ENCODE data around the gene NKD1.

The NKD1 gene

DNA sequence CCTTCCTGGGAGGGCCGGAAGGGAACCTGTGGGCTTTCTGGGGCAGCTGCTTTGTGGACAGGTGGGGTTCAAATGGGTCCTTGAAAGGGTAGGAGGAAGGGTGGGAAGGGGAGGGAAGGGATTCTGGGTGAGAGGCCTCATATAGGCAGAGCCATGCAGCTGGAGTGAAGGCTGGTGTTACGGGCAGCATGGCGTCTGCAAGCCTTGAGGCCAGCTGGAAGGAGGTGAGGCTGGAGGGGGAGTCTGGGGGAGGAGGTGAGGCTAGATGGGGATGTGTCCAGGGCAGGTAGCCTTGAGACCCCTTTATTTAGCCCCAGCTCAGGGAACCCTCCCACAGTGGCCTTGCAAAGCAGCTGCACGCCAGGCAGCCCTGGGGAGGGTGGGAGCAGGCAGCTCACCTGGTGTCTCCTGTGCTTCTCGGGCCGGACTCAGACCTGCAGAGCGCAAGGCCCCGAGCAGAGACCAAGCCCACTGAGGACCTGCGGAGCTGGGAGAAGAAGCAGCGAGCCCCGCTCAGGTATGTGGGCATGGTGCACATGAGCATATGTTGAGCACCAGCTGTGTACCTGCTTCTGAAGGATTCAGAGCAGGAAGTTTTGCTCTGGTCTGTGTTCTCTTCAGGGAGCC is 82.3 kb downstream of the NKD1 start:
- no peak for DNase-seq (ENCODE audit: low read depth)

DNA sequence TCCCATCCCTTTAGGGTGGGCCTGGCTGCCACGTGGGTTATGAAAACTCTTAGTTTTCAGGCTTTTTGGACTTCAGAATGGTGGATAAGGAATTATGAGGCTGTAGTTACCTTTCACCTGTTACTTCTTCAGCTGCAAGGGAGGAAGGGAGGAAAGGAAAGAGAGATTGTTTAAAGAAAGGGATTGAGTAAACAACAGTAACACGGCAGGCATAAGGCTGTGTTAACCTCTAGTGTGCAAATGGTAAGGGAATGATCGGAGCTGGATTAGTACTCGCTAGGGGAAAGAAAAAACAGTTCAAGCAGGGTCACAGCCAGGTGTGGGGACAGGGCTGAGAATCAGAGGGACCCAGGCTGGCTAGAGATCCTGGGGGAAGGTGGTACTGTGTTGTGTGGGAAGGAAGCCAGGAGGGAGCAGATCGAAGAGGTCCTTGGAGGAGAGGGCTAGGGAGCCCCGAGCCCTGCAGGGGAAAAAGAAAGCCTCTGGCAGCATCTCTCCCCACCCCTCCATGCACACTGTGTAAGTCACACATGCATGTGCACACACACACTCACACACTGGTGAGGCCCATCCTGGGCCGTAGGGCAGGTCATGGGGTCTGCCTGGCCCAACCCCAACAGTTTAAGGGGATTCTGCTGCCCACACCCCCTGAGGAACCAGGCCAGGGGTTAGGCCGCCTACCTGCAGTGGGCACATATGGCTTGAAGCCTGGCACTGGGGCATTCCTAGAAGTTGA is 83.2 kb downstream of the NKD1 start:
- no peak for DNase-seq (ENCODE audit: low read depth)

DNA sequence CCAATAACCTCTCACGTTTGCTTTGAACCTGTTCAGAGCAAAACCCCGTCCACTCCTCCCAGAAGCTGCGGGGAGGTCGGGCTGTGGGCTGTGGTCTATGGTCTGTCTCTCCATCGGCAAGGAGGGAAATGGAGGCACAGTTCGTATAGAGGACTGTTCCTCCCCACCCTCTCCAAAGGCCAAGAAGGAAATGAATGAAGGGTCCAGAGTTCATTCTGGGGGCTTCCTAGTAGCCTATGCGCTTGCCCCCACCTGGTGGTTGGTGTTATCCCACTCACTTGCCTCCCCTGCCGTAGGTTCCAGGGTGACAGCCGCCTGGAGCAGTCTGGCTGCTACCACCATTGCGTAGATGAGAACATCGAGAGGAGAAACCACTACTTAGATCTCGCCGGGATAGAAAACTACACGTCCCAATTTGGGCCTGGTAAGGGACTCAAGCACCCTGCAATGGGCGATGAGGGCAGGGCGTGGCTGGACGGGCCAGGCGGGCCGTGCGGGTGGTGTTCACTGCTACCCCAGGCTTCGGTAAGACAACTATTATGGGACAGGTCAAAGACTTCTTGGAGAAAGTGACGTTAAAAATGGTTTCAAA is 83.9 kb downstream of the NKD1 start:
- DNase-seq (ENCODE audit: low read depth) = no peak

DNA sequence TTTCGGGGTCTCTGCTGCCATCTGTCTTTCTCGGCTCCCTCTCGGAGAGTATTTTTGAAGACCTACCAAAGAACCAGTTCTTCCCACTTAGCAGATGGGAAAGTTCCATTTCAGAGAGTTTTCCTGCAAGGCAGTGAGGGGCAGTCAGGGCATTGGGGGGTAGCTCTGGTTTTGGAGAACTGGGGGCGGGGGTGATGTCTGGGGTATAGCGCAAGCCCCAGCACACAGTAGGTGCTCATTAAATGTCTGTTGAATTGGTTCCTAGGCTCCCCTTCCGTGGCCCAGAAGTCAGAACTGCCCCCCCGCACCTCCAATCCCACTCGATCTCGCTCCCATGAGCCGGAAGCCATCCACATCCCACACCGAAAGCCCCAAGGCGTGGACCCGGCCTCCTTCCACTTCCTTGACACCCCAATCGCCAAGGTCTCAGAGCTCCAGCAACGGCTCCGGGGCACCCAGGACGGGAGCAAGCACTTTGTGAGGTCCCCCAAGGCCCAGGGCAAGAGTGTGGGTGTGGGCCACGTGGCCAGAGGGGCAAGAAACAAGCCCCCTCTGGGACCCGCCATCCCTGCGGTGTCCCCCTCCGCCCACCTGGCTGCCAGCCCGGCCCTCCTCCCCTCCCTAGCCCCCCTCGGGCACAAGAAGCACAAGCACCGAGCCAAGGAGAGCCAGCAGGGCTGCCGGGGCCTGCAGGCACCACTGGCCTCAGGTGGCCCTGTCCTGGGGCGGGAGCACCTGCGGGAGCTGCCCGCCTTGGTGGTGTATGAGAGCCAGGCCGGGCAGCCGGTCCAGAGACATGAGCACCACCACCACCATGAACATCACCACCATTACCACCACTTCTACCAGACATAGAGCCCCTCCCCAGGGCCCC is 85.0 kb downstream of the NKD1 start:
- DNase-seq (ENCODE audit: low read depth) = no peak

DNA sequence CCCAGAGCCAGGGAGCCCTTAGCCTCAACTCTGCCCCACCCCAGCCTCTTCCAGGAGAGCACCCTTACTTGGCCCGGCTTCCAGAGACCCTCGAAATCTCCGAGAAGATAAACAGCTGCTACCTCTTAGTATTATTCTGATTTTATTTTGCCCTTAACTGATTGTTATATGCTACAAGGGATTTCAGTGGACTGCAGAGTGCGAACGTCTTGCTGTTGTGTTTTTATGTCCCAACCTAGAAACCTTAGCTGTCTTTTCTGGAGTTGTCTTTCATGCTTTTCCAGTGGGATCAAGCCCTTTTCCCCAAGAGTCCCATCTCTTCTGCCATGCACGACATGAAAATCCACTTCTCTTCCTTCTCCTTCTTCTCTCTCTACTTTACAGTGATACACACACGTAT is 85.9 kb downstream of the NKD1 start:
- no peak for DNase-seq (ENCODE audit: low read depth)

DNA sequence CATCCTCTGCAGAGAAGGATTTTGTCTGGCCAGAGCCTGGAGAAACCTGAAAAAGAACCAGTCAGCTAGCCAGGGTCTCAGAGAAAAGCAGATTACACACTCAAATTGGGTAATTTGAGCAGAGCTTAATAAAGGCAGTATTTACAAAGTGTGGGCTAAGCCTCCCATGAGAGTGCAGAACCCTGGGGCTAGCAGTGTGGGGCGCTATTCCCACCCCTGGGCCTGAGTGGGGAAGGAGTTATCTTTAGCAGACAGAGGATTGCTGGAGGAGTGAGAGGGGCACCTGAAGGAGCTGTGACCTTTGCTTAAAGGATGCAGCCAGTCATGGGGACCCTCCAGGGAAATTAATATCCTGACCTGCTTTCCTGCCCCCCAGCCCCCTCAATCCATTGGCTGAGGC is 86.8 kb downstream of the NKD1 start:
- DNase-seq (ENCODE audit: low read depth) = no peak

DNA sequence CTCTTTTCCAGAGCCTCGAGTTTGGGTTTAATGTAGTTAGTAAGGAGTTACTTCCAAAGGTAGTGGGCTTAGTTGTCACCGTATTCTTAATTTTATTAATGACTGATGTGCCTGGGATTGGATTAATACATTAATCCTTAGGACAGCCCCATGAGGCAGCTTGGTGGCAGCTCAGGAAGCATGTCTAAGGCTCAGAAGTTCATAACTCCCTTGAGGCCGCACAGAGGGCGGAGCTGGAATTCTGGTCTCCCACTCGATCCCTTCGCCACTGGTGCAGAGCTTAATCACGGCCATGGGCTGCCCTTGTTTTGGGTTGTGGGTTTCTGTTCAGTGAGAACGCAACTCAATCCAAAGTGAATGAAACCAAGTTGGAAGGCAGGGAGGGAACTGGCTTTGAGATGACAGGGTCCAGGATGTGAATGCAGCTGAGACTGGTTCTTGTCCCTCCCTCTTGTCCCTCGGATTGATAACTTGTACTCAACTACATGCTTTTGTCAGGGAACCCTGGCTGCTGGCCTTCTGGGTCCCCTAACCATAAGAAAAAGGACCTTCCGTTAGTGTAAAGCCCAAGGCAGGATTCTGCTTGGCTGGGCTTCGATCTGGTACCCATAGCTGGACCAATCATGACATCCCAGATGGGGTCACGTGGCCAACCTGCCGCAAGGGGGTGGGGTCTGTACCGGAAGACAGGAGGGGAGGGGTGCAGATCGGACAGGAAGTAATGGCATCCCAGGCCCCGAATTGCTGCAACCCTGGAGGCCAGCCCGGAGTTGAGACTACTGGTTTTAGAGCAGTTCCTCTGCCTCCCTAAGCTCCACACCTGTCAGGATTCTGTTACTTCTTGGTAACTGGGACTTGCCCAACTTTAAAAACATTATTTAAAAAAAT is 87.6 kb downstream of the NKD1 start:
- DNase-seq (ENCODE audit: low read depth) = no peak

DNA sequence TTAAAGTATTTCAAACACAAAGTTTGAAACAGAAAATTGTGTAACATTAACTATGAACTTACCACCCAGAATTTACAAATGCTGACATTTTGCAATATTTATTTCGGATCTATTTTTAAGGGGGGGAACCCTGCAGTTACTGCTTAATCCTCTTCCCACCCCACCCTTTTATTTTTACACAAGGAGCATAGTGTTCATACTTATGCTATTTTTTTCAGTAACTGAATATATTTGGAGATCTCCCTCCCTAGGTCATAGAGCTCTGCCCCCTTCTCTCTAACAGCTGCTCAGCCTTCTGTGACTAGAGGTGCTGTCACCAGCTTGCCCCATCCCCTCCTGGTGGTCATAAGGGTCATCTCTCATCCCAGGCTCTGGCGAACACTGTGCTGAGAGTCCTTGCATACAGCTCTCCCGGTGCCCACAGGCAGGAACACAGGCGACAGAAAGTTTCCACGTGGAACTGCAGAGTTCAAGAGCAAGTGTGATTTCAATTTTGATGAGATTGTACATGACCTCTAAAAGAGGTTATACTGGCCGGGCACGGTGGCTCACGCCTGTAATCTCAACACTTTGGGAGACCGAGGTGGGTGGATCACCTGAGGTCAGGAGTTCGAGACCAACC is 88.7 kb downstream of the NKD1 start:
- no peak for DNase-seq (ENCODE audit: low read depth)

DNA sequence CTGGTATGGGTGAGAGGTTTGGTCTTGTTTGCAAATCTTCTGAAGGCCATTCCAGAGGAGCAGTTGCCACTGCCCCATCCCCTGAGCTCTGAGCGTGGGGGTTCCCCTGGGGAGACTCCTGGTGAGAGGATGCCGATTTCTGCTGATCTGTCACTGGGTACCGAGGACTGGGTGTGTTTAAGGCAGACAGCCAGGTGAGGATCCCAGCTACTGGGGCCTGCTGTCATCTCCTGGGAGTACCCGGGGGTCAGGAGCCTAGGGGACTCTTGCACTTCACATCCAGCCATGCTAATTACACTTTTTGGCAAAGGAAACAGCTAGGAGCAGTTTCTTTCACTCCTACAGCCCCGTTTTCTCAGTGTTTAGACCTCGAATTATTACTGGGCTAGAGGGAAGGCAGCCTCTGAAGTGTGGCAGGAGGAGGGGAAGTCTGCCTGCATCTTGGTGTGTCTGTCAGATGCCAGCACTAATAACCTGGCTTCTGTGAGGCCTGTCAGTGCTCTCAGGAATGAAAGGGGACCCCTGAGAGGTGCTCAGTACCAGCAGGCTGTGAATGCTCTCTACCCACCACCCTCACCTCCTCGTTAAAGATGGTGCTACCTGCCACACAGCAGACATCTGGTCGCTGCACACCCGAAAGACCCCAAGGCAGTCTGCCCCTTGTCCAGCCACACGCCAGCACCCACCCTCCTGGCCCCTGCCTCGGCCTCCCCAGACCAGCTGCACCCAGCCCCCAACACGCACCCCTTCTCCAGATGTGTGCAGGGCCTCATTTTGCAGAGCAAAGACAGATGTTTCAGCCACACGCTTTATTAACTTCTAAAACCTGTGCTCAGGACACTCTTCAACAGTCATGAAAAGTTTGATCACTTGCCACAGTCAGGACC is 89.8 kb downstream of the NKD1 start:
- no peak for DNase-seq (ENCODE audit: low read depth)

DNA sequence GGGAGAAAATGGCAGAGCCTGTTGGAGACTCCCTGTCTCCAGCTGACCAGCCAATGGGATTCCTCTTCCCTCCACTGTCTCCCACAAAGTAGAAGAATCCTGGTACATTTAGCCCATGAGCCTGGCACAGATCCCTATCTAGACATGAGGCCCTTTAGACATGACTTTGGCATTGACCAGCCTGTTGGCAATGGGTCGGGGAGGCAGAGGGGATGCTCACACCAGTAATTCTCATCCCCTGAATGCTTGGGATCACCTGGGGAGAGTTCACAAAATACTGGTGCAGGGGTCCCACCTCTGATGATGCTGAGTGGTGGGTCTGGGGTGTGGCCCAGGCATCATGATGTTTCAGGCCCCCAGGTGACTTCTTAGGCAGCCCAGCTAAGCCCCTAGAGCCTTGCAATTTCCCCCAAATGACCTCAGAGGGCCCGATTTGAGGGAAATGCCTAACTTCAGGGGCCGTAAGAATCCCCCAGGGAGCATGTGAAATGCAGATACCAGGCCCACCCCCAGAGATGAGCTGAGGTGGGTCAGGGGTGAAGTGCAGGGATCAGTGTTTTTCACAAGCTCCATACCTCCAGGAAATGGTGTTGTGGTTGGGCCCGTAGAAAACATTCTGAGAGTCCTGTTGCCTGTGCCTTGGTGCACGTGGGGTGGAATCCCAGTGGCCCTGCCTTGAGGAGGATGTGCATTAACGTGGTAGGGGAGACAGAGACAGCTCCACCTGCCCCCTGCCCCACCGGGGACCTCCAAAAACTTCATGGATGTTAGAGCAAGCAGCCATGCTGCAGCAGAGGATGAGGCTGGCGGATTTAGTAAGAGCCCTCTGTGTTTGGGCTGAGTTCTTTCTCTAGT is 90.8 kb downstream of the NKD1 start:
- no peak for DNase-seq (ENCODE audit: low read depth)

DNA sequence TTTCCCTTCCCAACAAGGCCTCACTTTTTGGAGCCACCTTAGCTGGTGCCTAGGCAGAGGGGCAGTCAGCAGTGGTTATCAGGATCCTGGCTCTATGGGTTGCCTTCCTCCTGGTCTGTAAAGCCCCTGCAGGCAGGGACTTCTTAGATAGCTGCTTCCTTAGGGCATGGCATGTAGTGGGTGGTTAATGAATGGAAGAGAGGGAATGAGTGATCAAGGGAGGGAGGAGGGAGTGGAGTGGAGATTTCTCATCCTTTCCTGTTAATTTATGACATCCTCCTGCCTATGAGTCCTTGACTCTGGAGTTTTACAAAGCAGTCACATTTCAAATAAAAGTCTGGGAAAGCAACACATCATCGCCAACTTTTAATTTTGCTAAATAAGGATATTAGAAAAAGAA is 92.2 kb downstream of the NKD1 start:
- no peak for DNase-seq (ENCODE audit: low read depth)

DNA sequence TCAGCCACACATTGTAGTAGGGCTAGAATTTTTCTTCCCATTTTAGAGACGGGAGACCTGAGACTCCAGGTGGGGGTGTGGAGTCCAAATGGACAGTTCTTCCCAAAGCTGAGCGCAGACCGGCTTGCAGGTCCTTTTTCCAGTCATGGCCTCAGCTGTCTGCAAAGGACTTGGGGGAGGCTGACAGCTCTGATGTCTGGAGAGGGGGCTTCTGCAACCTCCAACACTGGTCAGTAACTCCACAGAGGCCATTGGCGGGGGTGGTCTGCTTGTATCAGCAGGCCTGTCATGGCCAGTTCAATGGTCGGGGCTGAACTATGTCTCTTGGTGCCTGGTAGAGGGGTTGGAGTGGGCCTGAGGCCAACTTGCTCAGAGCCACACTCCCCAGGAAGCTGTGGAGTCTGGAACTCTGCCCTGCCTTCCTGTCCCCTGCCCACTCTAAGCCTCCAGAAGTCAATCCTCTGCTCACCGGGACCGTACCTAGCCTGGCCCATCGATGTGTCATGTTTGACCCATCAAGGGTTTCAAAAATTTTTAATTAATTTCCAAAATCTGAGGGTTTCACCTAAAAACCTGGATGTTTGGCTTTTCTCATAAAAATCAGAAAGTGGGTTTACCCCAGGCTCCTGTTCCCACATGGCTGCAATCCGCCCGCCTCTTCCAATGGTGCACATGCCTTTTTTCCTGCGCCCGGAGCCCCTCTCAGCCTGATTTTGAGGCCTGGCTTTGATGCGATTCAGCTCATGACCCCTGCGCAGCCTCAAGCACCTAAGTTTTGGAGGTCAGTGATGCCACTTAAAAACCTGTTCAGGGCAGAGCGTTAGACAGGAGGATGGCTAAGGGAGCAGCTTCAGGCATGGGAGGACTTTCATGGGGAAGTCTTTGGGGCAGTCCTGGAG is 93.0 kb downstream of the NKD1 start:
- no peak for DNase-seq (ENCODE audit: low read depth)

DNA sequence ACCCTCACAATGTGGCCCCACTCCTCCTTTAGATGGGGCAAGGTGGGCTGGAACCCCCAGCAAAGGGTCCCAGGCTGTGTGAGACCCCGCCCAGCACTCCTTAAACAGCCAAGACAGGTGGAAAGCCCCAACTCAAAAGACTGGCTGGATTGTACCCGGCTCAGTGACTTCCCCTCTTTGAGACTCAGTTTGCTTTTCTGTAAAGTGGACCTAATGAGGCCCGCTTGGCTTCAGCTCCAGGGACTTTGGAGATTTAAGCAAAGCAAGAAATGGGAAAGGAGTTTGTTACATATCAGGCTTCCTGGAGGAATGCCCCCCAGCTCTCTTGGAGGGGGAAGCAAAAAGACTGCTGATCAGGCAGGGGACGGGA is 93.6 kb downstream of the NKD1 start:
- DNase-seq (ENCODE audit: low read depth) = no peak

DNA sequence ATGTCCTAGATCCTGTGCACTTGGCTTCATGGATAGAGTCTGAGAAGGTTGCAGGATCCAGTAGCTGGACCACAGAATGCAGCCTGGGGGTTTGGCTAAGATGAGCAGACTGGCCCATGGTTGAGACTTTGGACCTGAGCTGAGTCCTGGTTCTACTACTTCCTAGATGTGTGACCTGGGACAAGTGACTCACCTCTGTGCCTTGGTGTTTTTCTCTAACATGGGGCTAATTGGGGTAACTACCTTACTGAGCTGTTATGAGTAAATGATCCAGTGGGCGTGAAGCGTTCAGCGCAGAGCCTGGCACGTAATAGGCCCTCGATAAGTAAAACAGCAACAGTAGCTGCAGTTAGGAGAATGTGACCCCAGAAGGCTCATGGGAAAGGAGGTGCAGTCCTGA is 94.2 kb downstream of the NKD1 start:
- no peak for DNase-seq (ENCODE audit: low read depth)

DNA sequence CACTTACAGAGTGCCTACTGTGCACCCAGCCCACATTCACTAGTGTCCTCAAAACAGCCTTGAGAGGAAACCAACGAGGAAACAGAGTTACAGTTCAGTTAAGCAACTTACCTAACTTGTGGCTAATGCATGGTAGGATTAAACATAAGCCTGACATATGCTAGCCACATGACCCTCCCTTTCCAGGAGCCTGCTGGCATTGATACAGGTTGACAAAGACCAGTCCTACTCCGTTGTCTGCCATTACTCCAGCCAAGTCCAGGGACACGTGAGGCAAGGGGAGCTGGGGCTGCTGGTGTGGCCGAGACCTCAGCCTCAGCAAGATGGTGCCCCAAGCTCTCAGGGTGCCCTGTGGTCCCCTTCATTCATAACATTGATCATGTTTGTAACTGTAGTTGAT is 95.0 kb downstream of the NKD1 start:
- no peak for DNase-seq (ENCODE audit: low read depth)

DNA sequence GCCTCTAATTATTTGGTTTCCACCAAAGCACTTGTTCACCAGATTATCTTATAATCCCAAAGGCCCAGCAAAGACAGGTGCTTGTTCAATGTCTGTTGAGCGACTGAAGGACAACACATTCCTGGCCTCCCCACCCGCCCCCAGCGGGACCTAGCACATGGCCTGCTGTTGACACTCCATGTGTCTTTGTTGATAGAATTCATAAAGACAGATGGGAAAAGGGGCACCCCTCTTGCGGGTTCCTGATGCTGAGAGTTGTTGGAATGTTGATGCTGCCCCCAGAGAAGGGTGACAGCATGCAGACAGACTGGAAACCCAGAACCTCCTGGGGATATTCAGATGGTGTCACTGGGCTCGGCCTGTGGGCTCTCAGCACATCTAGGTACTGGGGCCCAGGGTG is 96.0 kb downstream of the NKD1 start:
- DNase-seq (ENCODE audit: low read depth) = no peak

DNA sequence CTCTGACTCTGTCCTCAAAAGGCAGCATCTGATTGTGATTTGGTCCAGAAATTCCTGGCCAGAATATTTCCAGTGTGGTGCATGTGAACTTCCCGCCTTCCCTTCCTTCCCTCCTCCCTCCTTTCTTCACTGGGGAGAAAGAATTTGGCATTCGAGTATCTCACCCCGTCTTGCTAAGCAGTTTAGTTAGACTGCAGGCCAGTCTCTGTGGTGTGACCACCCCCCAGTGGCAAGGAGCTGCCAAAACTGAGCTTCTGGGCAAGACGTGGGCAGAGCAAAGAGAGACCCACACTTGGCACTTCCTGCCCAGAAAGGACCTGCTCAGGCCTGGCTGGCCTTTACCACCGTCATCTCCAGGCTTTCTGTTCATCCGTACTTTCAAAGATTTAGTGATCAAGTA is 96.5 kb downstream of the NKD1 start:
- no peak for DNase-seq (ENCODE audit: low read depth)

DNA sequence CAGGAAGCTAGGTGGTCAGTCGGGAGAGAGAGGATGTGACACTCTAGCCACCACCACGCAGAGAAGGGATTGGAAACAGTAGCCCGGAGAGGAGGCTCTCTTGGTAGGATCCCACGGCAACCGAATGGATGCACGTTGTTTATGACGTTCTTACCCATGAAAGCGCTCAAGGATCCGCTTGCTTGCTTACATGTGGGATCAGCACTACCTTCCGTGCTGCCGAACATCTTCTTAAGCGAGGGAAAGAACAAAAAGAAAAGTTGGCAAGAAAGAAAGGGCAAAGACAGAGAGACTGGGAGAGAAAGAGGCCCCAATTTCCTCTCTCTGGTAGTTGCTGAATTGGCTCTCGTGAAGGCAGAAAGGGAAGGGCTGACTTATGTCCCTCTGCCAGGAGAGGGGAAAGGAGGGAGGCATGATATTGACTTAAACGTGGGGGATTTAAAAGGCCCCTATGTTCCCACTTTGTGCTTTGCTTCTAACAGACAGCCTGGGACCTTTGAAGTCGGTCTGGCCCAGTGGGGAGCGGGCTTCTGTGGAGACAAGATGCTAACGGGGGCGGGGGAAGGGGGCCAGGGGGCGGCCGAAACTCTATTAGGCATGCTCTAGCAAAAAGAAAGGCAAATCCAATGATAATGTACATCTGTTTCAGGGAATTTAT is 97.5 kb downstream of the NKD1 start:
- DNase-seq (ENCODE audit: low read depth) = no peak
